Stimulated activated naive CD8-positive, alpha-beta T cell treated with anti-CD3 and anti-CD28 coated beads, Interleukin-15, amount 100 ng/mL, for 72 hours (primary cell): ENCODE measurements around the gene FN1.
"Not testable (repeated sequence)": the region's sequence is repeated elsewhere in the genome, so short reads cannot be mapped to it uniquely, and the experiment has no call there.

Experiments
- ATAC-seq: fragments of 150-1000 bp; cut with Tn5 transposase; 2 replicates; pipeline ENCODE4 v1.10.0; 2021; ENCODE audit warnings: mild to moderate bottlenecking, moderate library complexity
- DNase-seq, 2 donors: peaks; one replicate each; pipeline ENCODE4 v3.0.0; 2021 to 2022
- H3K27ac Mint-ChIP-seq, 2 donors: one replicate each; pipeline ENCODE4 v1.8.0; 2022; ENCODE audit warnings: mild to moderate bottlenecking in 2 of 2, mixed read lengths in 2 of 2, moderate library complexity in 2 of 2
- H3K27me3 Mint-ChIP-seq: one replicate; pipeline ENCODE4 v1.8.0; 2022; ENCODE audit warnings: mixed read lengths
- H3K4me1 Mint-ChIP-seq: one replicate; pipeline ENCODE4 v1.8.0; 2022; ENCODE audit warnings: mild to moderate bottlenecking, mixed read lengths
- H3K4me3 Mint-ChIP-seq, 2 donors: one replicate each; pipeline ENCODE4 v1.8.0; 2022; ENCODE audit warnings: mild to moderate bottlenecking in 2 of 2, mixed read lengths in 2 of 2, moderate library complexity in 1 of 2
- H3K9me3 Mint-ChIP-seq, 2 donors: one replicate each; pipeline ENCODE4 v1.8.0; 2022; ENCODE audit warnings: mixed read lengths in 2 of 2

FN1 gene

GRCh38 chr2:215418064-215418963 lies 17.6 kb downstream of the FN1 start:
- DNase-seq (no peak), ATAC-seq (no peak)
- peaks cover 54% of the 10 kb centered on the region for H3K27me3 Mint-ChIP-seq
- H3K4me1 Mint-ChIP-seq, result no peaks in the 10 kb centered on the region
- H3K4me3 Mint-ChIP-seq, result no peak overlapping the region
- H3K27ac Mint-ChIP-seq, result no peak overlapping the region
- no peaks in the 10 kb centered on the region for H3K9me3 Mint-ChIP-seq

- H3K27ac Mint-ChIP-seq, result no peak overlapping the region
- H3K4me1 Mint-ChIP-seq, result no peaks in the 10 kb centered on the region
- peaks cover 53% of the 10 kb centered on the region for H3K27me3 Mint-ChIP-seq
- H3K4me3 Mint-ChIP-seq, result no peak overlapping the region
- DNase-seq (no peak), ATAC-seq (no peak)
- no peaks in the 10 kb centered on the region for H3K9me3 Mint-ChIP-seq
These were observed 18.4 kb downstream of the FN1 start for GRCh38 chr2:215417400-215417951.

- no peak for DNase-seq
- Mint-ChIP-seq H3K27me3 (peaks cover 45% of the 10 kb centered on the region), H3K4me3 (no peak overlapping the region), H3K9me3 (no peaks in the 10 kb centered on the region), H3K4me1 (no peaks in the 10 kb centered on the region), H3K27ac (no peak overlapping the region)
- no peak for ATAC-seq
These were observed 19.2 kb downstream of the FN1 start for GRCh38 chr2:215416656-215417055.

GRCh38 chr2:215415820-215416577 lies 19.9 kb downstream of the FN1 start:
- no peak for ATAC-seq
- Mint-ChIP-seq H3K27ac (no peak overlapping the region), H3K27me3 (peaks cover 39% of the 10 kb centered on the region), H3K4me3 (no peak overlapping the region), H3K9me3 (no peaks in the 10 kb centered on the region), H3K4me1 (peaks cover 3% of the 10 kb centered on the region)
- no peak for DNase-seq

- Mint-ChIP-seq H3K4me3 (no peak overlapping the region), H3K27ac (no peak overlapping the region), H3K27me3 (peaks cover 31% of the 10 kb centered on the region), H3K4me1 (peaks cover 10% of the 10 kb centered on the region), H3K9me3 (no peaks in the 10 kb centered on the region)
- DNase-seq (no peak), ATAC-seq (no peak)
These were observed 20.6 kb downstream of the FN1 start for GRCh38 chr2:215415218-215415617.

GRCh38 chr2:215414674-215415073 lies 21.2 kb downstream of the FN1 start:
- Mint-ChIP-seq H3K27me3 (peaks cover 30% of the 10 kb centered on the region), H3K4me1 (peaks cover 15% of the 10 kb centered on the region), H3K4me3 (no peak overlapping the region), H3K9me3 (no peaks in the 10 kb centered on the region), H3K27ac (no peak overlapping the region)
- DNase-seq (no peak), ATAC-seq (no peak)

GRCh38 chr2:215413974-215414373 lies 21.9 kb downstream of the FN1 start:
- Mint-ChIP-seq H3K4me1 (peaks cover 22% of the 10 kb centered on the region), H3K27me3 (peaks cover 37% of the 10 kb centered on the region), H3K27ac (no peak overlapping the region), H3K4me3 (no peak overlapping the region), H3K9me3 (no peaks in the 10 kb centered on the region)
- no peak for DNase-seq
- no peak for ATAC-seq

- no peak for ATAC-seq
- Mint-ChIP-seq H3K27me3 (peaks cover 42% of the 10 kb centered on the region), H3K27ac (no peak overlapping the region)
These were observed 22.4 kb downstream of the FN1 start for GRCh38 chr2:215413484-215413777.

GRCh38 chr2:215411941-215412743 lies 23.7 kb downstream of the FN1 start:
- Mint-ChIP-seq H3K9me3 (no peaks in the 10 kb centered on the region), H3K4me1 (peaks cover 26% of the 10 kb centered on the region), H3K27ac (no peak overlapping the region), H3K4me3 (no peak overlapping the region), H3K27me3 (peaks cover 47% of the 10 kb centered on the region)
- ATAC-seq (no peak), DNase-seq (no peak)

More at GRCh38 chr2:215413484-215413777, 22.4 kb downstream of the FN1 start:
- no peak overlapping the region for H3K4me3 Mint-ChIP-seq
- peaks cover 26% of the 10 kb centered on the region for H3K4me1 Mint-ChIP-seq
- no peaks in the 10 kb centered on the region for H3K9me3 Mint-ChIP-seq
- DNase-seq, result no peak

- no peaks in the 10 kb centered on the region for H3K9me3 Mint-ChIP-seq
These were observed 25.0 kb downstream of the FN1 start for GRCh38 chr2:215410932-215411285.

GRCh38 chr2:215410181-215410931 lies 25.5 kb downstream of the FN1 start:
- H3K9me3 Mint-ChIP-seq, H3K27ac Mint-ChIP-seq, DNase-seq: not testable (repeated sequence)
- H3K4me3 Mint-ChIP-seq, result peak overlapping the region; percentile 1 to 13
- H3K27me3 Mint-ChIP-seq, result peaks cover 55% of the 10 kb centered on the region
- ATAC-seq, result peak; percentile 3
- peaks cover 26% of the 10 kb centered on the region for H3K4me1 Mint-ChIP-seq

More at GRCh38 chr2:215410932-215411285, 25.0 kb downstream of the FN1 start:
- DNase-seq (no peak), ATAC-seq (peak; percentile 67)
- peaks cover 55% of the 10 kb centered on the region for H3K27me3 Mint-ChIP-seq
- H3K4me3 Mint-ChIP-seq, result peak overlapping the region; percentile 1 to 13
- H3K27ac Mint-ChIP-seq, result no peak overlapping the region
- peaks cover 26% of the 10 kb centered on the region for H3K4me1 Mint-ChIP-seq

- Mint-ChIP-seq H3K4me1 (peaks cover 26% of the 10 kb centered on the region), H3K27me3 (peaks cover 52% of the 10 kb centered on the region), H3K9me3 (no peaks in the 10 kb centered on the region), H3K27ac (peak overlapping the region in 1 of 2 donors; percentile 48), H3K4me3 (peak overlapping the region; percentile 42 to 47)
- ATAC-seq, result peak; percentile 89
- peak; percentile 26 to 66 for DNase-seq
These were observed 26.3 kb downstream of the FN1 start for GRCh38 chr2:215409331-215410127.

- Mint-ChIP-seq H3K4me1 (peaks cover 26% of the 10 kb centered on the region), H3K27me3 (peaks cover 41% of the 10 kb centered on the region)
- H3K9me3 Mint-ChIP-seq, H3K27ac Mint-ChIP-seq, H3K4me3 Mint-ChIP-seq, DNase-seq, ATAC-seq: not testable (repeated sequence)
These were observed 27.4 kb downstream of the FN1 start for GRCh38 chr2:215408441-215408840.

GRCh38 chr2:215407590-215408264 lies 28.1 kb downstream of the FN1 start:
- Mint-ChIP-seq H3K4me1 (peaks cover 26% of the 10 kb centered on the region), H3K9me3 (no peaks in the 10 kb centered on the region), H3K27me3 (peaks cover 35% of the 10 kb centered on the region), H3K4me3 (no peak overlapping the region), H3K27ac (no peak overlapping the region)
- DNase-seq, result no peak
- no peak for ATAC-seq
